Stomach smooth muscle (tissue), 2 donors: ENCODE measurements around the gene RBCK1.
"Not testable (repeated sequence)": the region's sequence is repeated elsewhere in the genome, so short reads cannot be mapped to it uniquely, and the experiment has no call there.

Source experiments
- H3K27ac ChIP-seq: one replicate; pipeline ENCODE4 v1.7.0; 2013; ENCODE audit warnings: mild to moderate bottlenecking, low read length, inconsistent platforms
- H3K27me3 ChIP-seq, 2 donors: one replicate each; pipeline ENCODE4 v1.7.0; 2013; ENCODE audit warnings: low read length in 2 of 2; ENCODE audit not compliant: insufficient read depth in 2 of 2, control insufficient read depth in 1 of 2
- H3K36me3 ChIP-seq, 2 donors: one replicate each; pipeline ENCODE4 v1.7.0; 2013; ENCODE audit warnings: low read length in 2 of 2; ENCODE audit not compliant: control insufficient read depth in 2 of 2, insufficient read depth in 2 of 2
- H3K4me1 ChIP-seq: one replicate; pipeline ENCODE4 v1.7.0; 2013; ENCODE audit warnings: low read length; ENCODE audit not compliant: control insufficient read depth, insufficient read depth
- H3K4me3 ChIP-seq, 2 donors: one replicate each; pipeline ENCODE4 v1.7.0; 2013; ENCODE audit warnings: low read length in 2 of 2
- H3K9ac ChIP-seq, 2 donors: one replicate each; pipeline ENCODE4 v1.7.0; 2013; ENCODE audit warnings: low read length in 2 of 2, mild to moderate bottlenecking in 1 of 2
- H3K9me3 ChIP-seq, 2 donors: one replicate each; pipeline ENCODE4 v1.7.0; 2013; ENCODE audit warnings: low read length in 2 of 2; ENCODE audit not compliant: control insufficient read depth in 2 of 2
- donor health status: healthy.
- donor health status: Pancreatic carcinoma.

Gene RBCK1

DNA sequence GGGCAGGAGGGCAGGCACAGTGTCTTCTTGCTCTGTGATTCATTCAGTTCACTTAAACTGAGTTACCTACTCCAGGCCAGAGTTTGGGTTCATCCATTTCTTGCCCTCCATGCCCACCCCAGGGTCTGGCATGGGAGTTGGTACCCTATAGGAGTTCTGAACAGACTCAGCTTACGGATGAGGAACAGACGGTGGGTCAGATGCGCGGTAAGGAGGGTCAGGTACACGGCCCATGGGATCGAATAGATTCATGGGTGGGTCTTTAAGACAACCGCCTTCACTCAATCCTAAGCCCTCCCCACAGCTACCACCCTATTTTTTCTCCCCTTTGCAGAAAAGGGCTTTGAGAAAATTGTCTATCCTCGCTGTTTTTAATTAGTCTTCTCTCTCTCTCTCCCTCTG lies 40.6 kb upstream of the RBCK1 start:
- H3K9ac ChIP-seq, result no peak overlapping the region
- no peaks in the 10 kb centered on the region for H3K36me3 ChIP-seq
- peaks cover 2 to 3% of the 10 kb centered on the region in 2 donors for H3K27me3 ChIP-seq
- H3K4me3 ChIP-seq, result no peak overlapping the region
- no peak overlapping the region for H3K27ac ChIP-seq
- no peaks in the 10 kb centered on the region for H3K9me3 ChIP-seq
- H3K4me1 ChIP-seq, result peaks cover 2% of the 10 kb centered on the region

GRCh38 chr20:368915-369314 lies 39.2 kb upstream of the RBCK1 start:
- Histone ChIP-seq H3K4me1 (no peaks in the 10 kb centered on the region), H3K9ac (no peak overlapping the region), H3K9me3 (no peaks in the 10 kb centered on the region), H3K27ac (no peak overlapping the region), H3K36me3 (no peaks in the 10 kb centered on the region), H3K4me3 (no peak overlapping the region), H3K27me3 (peaks cover 2 to 3% of the 10 kb centered on the region in 2 donors)

GRCh38 chr20:370151-370600 lies 37.9 kb upstream of the RBCK1 start:
- no peaks in the 10 kb centered on the region for H3K36me3 ChIP-seq
- H3K27me3 ChIP-seq, result peaks cover 2 to 3% of the 10 kb centered on the region in 2 donors
- H3K9me3 ChIP-seq, result no peaks in the 10 kb centered on the region
- no peak overlapping the region for H3K27ac ChIP-seq
- H3K9ac ChIP-seq, result no peak overlapping the region
- no peaks in the 10 kb centered on the region for H3K4me1 ChIP-seq
- H3K4me3 ChIP-seq, result no peak overlapping the region

DNA sequence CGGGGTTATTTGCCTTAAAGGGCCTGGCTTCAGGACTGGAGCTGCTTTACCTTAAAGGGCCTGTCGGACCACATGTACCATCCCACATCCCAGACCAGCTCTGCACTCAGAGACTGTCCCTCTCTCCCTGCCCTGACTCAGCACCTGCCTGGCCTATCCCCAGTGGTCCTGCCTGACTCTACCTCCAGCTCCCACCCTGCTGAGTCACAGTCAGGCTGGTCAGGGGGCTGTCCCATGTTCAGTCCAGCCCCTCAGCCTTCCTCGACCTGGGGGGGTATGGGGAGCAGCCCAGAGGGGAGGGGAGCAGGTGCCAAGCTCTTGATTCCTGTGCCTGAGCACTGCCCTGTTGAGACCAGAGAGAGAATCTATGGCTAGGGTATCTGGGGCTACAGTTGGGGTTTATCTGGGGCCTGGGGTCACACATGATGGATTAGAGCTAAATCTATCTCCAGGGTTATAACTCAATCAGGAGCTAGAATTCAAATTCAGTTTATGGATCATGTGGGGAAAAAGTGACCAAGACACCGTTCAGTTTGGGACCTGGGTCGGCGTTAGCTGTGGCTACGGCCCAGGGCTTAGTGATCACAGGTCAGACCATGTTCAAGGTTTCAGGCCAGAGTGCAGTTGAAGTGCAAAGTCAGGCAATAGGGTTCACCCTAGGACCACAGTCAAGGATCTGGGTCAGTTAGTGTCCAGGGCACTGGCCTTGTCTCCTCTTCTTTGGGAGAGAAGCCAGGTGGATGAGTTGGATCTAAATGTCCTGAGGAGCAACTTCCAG lies 36.9 kb upstream of the RBCK1 start:
- Histone ChIP-seq H3K4me3 (no peak overlapping the region), H3K9ac (no peak overlapping the region), H3K9me3 (no peaks in the 10 kb centered on the region), H3K27me3 (peaks cover 2 to 3% of the 10 kb centered on the region in 2 donors), H3K27ac (no peak overlapping the region), H3K36me3 (no peaks in the 10 kb centered on the region), H3K4me1 (no peaks in the 10 kb centered on the region)

- Histone ChIP-seq H3K9ac (no peak overlapping the region), H3K4me3 (no peak overlapping the region), H3K27ac (no peak overlapping the region), H3K27me3 (peaks cover 2 to 5% of the 10 kb centered on the region in 2 donors), H3K4me1 (no peaks in the 10 kb centered on the region), H3K9me3 (no peaks in the 10 kb centered on the region), H3K36me3 (no peaks in the 10 kb centered on the region)
Observed at GRCh38 chr20:371755-372542, 36.1 kb upstream of the RBCK1 start.

DNA sequence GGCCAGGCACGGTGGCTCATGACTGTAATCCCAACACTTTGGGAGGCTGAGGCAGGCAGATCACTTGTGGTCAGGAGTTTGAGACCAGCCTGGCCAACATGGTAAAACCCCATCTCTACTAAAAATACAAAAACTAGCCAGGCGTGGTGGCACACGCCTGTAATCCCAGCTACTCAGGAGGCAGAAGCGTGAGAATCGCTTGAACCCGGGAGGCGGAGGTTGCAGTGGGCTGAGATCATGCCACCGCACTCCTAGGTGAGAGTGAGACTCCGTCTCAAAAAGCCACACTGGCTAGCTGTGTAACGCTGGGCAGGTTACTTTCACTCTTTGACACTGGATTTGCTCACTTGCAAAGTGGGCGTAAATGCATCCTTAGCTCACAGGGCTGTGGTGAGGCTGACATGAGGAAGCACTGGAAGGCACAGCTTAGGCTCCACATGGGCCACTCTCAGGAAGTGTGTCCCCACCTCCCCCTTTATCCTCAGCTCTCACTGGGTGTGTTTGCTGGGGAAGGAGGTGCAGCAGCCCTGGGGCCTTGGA lies 35.5 kb upstream of the RBCK1 start:
- H3K27me3 ChIP-seq, H3K4me3 ChIP-seq, H3K27ac ChIP-seq, H3K9me3 ChIP-seq, H3K36me3 ChIP-seq, H3K9ac ChIP-seq, H3K4me1 ChIP-seq: not testable (repeated sequence)

- Histone ChIP-seq H3K27me3 (peaks cover 2 to 8% of the 10 kb centered on the region in 2 donors), H3K4me1 (no peaks in the 10 kb centered on the region), H3K9me3 (no peaks in the 10 kb centered on the region), H3K4me3 (no peak overlapping the region), H3K36me3 (no peaks in the 10 kb centered on the region), H3K27ac (no peak overlapping the region), H3K9ac (no peak overlapping the region)
Observed at GRCh38 chr20:373171-373890, 34.8 kb upstream of the RBCK1 start.

- no peak overlapping the region for H3K4me3 ChIP-seq
- no peaks in the 10 kb centered on the region for H3K9me3 ChIP-seq
- H3K27me3 ChIP-seq, result peaks cover 0 to 12% of the 10 kb centered on the region in 2 donors
- no peak overlapping the region for H3K27ac ChIP-seq
- H3K4me1 ChIP-seq, result no peaks in the 10 kb centered on the region
- H3K36me3 ChIP-seq, result no peaks in the 10 kb centered on the region
- H3K9ac ChIP-seq, result no peak overlapping the region
Observed at GRCh38 chr20:375265-375889, 32.7 kb upstream of the RBCK1 start.

- Histone ChIP-seq H3K9ac (no peak overlapping the region), H3K27me3 (peaks cover 3 to 12% of the 10 kb centered on the region in 2 donors), H3K4me1 (peaks cover 3% of the 10 kb centered on the region), H3K4me3 (no peak overlapping the region), H3K27ac (no peak overlapping the region), H3K36me3 (no peaks in the 10 kb centered on the region), H3K9me3 (no peaks in the 10 kb centered on the region)
Observed at GRCh38 chr20:376089-376488, 32.0 kb upstream of the RBCK1 start.

GRCh38 chr20:376750-377149 lies 31.3 kb upstream of the RBCK1 start:
- Histone ChIP-seq H3K9me3 (no peaks in the 10 kb centered on the region), H3K27me3 (peaks cover 5 to 14% of the 10 kb centered on the region in 2 donors), H3K9ac (no peak overlapping the region), H3K36me3 (no peaks in the 10 kb centered on the region), H3K4me3 (no peak overlapping the region), H3K27ac (no peak overlapping the region), H3K4me1 (peaks cover 9% of the 10 kb centered on the region)
